Measurements from ENCODE around the gene TTYH3. TPM values are rescaled to one million over a fixed set of nuclear protein-coding genes. Genes with fewer than 3 reads are reported as not detected.

TTYH3 gene, protein sequence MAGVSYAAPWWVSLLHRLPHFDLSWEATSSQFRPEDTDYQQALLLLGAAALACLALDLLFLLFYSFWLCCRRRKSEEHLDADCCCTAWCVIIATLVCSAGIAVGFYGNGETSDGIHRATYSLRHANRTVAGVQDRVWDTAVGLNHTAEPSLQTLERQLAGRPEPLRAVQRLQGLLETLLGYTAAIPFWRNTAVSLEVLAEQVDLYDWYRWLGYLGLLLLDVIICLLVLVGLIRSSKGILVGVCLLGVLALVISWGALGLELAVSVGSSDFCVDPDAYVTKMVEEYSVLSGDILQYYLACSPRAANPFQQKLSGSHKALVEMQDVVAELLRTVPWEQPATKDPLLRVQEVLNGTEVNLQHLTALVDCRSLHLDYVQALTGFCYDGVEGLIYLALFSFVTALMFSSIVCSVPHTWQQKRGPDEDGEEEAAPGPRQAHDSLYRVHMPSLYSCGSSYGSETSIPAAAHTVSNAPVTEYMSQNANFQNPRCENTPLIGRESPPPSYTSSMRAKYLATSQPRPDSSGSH
- total RNA-seq = 68.9 and 79.8 TPM in 2 replicates

DNA sequence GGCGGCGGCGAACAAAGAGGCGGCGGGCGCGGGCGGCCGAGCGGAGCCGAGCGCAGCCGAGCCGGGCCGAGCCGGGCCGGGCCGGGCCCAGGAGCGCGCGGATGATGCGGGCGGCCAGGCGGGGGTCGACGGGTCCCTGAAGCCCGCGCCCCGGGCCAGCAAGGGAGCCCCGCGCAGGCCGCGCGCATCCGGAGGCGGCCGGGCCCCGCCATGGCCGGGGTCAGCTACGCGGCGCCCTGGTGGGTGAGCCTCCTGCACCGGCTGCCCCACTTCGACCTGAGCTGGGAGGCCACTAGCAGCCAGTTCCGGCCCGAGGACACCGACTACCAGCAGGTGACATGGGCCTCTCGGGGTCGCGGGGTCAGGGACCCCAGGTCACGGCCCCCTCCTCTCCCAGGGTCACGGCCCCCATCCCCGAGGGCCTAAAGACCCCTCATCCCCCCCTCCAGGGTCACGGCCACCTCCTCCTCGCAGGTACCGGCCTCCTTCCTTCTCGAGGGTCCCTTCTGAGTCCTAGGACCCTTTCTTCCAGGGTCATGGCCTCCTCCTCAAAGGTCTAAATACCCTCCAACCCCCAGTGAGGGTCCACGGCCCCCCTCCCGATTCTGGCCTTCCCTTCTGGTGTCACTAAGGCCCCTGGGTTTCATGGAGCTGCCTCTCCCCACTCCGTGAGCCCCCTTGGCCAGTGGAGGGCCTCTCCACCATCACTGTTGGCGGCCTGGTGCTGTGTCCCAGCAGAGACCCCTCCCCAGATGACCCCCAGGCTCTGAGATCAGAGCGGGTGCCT, at the start of gene TTYH3:
Gene TTYH3 (plus strand): TSS at position 41 of the 787 bp plus-strand sequence. CDS start 170 bp downstream, at position 211.

DNA sequence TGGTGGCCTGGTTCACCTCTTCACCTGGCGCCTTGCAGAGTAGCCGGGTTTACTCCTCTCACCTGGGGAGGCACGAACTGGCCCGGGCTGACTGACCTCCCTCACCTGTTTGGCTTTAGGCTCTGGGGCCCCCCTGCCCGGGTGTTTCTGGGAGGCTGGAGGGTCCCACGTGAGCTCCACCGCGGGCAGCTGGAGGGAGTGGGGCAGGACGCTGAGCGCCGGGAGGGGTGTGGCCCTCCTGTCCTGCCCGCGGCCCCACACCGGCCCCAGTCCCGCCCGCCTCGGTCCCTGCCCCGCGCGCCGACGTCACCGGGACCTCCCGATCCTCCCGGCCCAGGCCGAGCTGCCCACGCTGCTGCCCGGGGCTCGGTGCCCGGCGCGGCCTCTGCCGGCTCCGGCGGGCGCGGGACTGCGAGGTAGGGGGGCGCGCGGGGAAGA, 56.1 kb downstream of the TTYH3 start, which contains the start of gene AMZ1:
Gene AMZ1 (plus strand): TSS at position 322 of the 438 bp plus-strand sequence. CDS start 12,250 bp downstream, outside the sequence.

Other genes with a start within 250 kb of the TTYH3 start
- gene CHST12, start 228.4 kb upstream of the TTYH3 start, total RNA-seq = 6.3 and 9.4 TPM in 2 replicates
- gene GRIFIN, start 155.6 kb upstream of the TTYH3 start, total RNA-seq = not detected in 2 replicates
- gene LFNG, start 112.2 kb upstream of the TTYH3 start, total RNA-seq = 8.8 and 10.8 TPM in 2 replicates
- 21.3 and 24.9 TPM in 2 replicates for gene BRAT1, start 76.5 kb upstream of the TTYH3 start, total RNA-seq
- 9.9 and 15.0 TPM in 2 replicates for gene IQCE, start 73.0 kb upstream of the TTYH3 start, total RNA-seq
- 0.14 TPM in 1 of 2 replicates, not detected in the other for gene AMZ1, start 56.2 kb downstream of the TTYH3 start, total RNA-seq
- gene GNA12, start 212.3 kb downstream of the TTYH3 start, total RNA-seq = 30.7 and 34.9 TPM in 2 replicates

Measured in thoracic aorta endothelial cell (primary cell).